ENCODE results near the gene PLAAT4. TPM values are rescaled to one million over a fixed set of nuclear protein-coding genes. Genes with fewer than 3 reads are reported as not detected.

PLAAT4 gene
- total RNA-seq, 2 donors from 2014 or later = 0.58 TPM; not detected in 1

DNA sequence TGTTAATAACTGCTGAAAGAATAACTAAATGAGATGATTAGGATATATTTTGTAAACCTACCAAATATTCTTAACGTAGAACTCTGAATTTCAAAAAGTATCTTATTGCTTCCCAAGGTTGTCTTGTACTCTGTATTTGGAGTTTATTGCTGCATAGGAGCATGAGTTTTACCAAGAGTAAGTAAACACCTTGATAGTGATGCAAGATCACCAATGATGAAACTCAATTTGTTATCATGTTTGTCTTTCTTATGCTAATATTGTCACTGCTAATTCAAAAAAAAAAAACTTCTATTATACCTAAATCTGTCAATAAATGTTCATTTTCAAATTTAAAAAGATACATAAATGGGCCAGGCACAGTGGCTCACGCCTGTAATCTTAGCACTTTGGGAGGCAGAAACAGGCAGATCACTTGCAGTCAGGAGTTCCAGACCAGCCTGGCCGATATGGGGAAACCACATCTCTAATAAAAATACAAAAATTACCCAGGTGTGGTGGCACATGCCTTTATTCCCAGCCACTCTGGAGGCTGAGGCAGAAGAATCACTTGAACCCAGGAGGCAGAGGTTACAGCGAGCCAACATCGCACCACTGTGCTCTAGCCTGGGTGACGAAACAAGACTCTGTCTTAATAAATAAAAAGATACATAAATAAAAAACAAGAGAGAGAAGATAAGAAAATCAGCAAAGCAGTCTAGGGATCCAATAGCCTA lies 50.0 kb downstream of the PLAAT4 start:
- DNase-seq = no peak
- no peak for TF ChIP-seq CTCF (conservative IDR thresholded peaks at IDR 0.05)
- Mint-ChIP-seq H3K4me3 (no peak overlapping the region), H3K36me3 (ENCODE audit: low read depth) (peaks cover 52% of the 10 kb centered on the region), H3K27me3 (ENCODE audit: insufficient read depth) (no peaks in the 10 kb centered on the region), H3K4me1 (no peaks in the 10 kb centered on the region), H3K27ac (no peak overlapping the region), H3K9me3 (peaks cover 16% of the 10 kb centered on the region)
- Histone ChIP-seq H3K9ac (ENCODE audit: extremely low read depth, low read length, poor library complexity, severe bottlenecking) (no peak overlapping the region), H3K4me3 (ENCODE audit: low read length) (no peak overlapping the region), H3K36me3 (ENCODE audit: control insufficient read depth, insufficient read depth, low read length) (peaks cover 14% of the 10 kb centered on the region), H3K4me1 (ENCODE audit: control insufficient read depth, insufficient read depth, low read length) (no peaks in the 10 kb centered on the region), H3K27me3 (ENCODE audit: control insufficient read depth, insufficient read depth, low read length, poor library complexity, severe bottlenecking) (no peaks in the 10 kb centered on the region), H3K27ac (ENCODE audit: low read depth, low read length) (no peak overlapping the region), H3K9me3 (ENCODE audit: control insufficient read depth, low read length) (peaks cover 21% of the 10 kb centered on the region)
- WGBS, 2 experiments (ENCODE audit: insufficient coverage in 1 of 2, insufficient read length in 1 of 2) = 90 to 97% methylated on average over 2 to 6 of the region's 6 CpGs

DNA sequence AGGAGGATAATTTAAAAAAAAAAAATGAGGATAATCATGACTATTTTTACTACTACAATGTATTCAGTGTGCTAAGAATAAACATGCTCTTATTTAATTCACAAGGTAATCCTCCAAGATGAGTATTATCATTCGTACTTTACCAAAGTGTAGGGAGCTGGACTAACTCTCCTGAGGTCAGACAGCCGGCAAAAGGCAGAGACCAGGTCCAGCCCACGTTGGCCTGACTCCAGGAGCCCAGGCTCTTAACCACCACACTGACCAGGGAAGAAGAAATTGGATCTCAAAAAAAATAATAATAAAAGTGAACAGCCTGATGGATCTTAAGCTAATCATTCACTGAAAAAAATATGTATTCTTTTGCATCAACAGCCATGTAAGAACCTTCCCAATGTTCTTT lies 52.4 kb downstream of the PLAAT4 start:
- Mint-ChIP-seq H3K27me3 (ENCODE audit: insufficient read depth) (no peaks in the 10 kb centered on the region), H3K36me3 (ENCODE audit: low read depth) (peaks cover 36% of the 10 kb centered on the region), H3K4me3 (no peak overlapping the region), H3K4me1 (no peaks in the 10 kb centered on the region), H3K27ac (no peak overlapping the region), H3K9me3 (no peaks in the 10 kb centered on the region)
- H3K27ac ChIP-seq (ENCODE audit: low read depth, low read length) = no peak overlapping the region
- no peak for TF ChIP-seq CTCF (conservative IDR thresholded peaks at IDR 0.05)
- no peak overlapping the region for H3K4me3 ChIP-seq (ENCODE audit: low read length)
- H3K4me1 ChIP-seq (ENCODE audit: control insufficient read depth, insufficient read depth, low read length) = no peaks in the 10 kb centered on the region
- no peaks in the 10 kb centered on the region for H3K27me3 ChIP-seq (ENCODE audit: control insufficient read depth, insufficient read depth, low read length, poor library complexity, severe bottlenecking)
- no peaks in the 10 kb centered on the region for H3K9me3 ChIP-seq (ENCODE audit: control insufficient read depth, low read length)
- 94 to 100% methylated on average over 1 to 3 of the region's 3 CpGs for WGBS, 2 experiments (ENCODE audit: insufficient coverage in 1 of 2, insufficient read length in 1 of 2)
- DNase-seq = no peak
- H3K36me3 ChIP-seq (ENCODE audit: control insufficient read depth, insufficient read depth, low read length) = peaks cover 7% of the 10 kb centered on the region
- no peak overlapping the region for H3K9ac ChIP-seq (ENCODE audit: extremely low read depth, low read length, poor library complexity, severe bottlenecking)

GRCh38 chr11:63590024-63590788 lies 53.6 kb downstream of the PLAAT4 start:
- no peaks in the 10 kb centered on the region for H3K27me3 Mint-ChIP-seq (ENCODE audit: insufficient read depth)
- Histone ChIP-seq H3K9ac (ENCODE audit: extremely low read depth, low read length, poor library complexity, severe bottlenecking) (no peak overlapping the region), H3K9me3 (ENCODE audit: control insufficient read depth, low read length) (no peaks in the 10 kb centered on the region), H3K27ac (ENCODE audit: low read depth, low read length) (no peak overlapping the region), H3K36me3 (ENCODE audit: control insufficient read depth, insufficient read depth, low read length) (peaks cover 7% of the 10 kb centered on the region), H3K4me1 (ENCODE audit: control insufficient read depth, insufficient read depth, low read length) (no peaks in the 10 kb centered on the region), H3K4me3 (ENCODE audit: low read length) (no peak overlapping the region), H3K27me3 (ENCODE audit: control insufficient read depth, insufficient read depth, low read length, poor library complexity, severe bottlenecking) (no peaks in the 10 kb centered on the region)
- H3K4me3 Mint-ChIP-seq = no peak overlapping the region
- WGBS, 2 experiments (ENCODE audit: insufficient coverage in 1 of 2, insufficient read length in 1 of 2) = 94 to 95% methylated on average over 14 to 18 of the region's 18 CpGs
- no peak for DNase-seq
- TF ChIP-seq CTCF (conservative IDR thresholded peaks at IDR 0.05) = no peak
- no peak overlapping the region for H3K27ac Mint-ChIP-seq
- H3K9me3 Mint-ChIP-seq = no peaks in the 10 kb centered on the region
- H3K36me3 Mint-ChIP-seq (ENCODE audit: low read depth) = peaks cover 28% of the 10 kb centered on the region
- H3K4me1 Mint-ChIP-seq = no peaks in the 10 kb centered on the region
